Kidney (tissue), 14 donors: ENCODE measurements around the gene TMEM94. TPM values are rescaled to one million over a fixed set of nuclear protein-coding genes. Genes with fewer than 3 reads are reported as not detected.
A peak's percentile ranks its signal among the peaks of the same experiment; 100 is the strongest.
"Not testable (repeated sequence)": the region's sequence is repeated elsewhere in the genome, so short reads cannot be mapped to it uniquely, and the experiment has no call there.

Source experiments
- DNase-seq, 5 donors: peaks; one replicate each; pipeline ENCODE4 v3.0.0-alpha.2; 2013 to 2020
- FAIRE-seq: peaks from 2 replicates; lab custom pipeline; 2012; peaks lifted over from hg19 to GRCh38; lab: Jason Lieb, UNC
- H3K27ac ChIP-seq, 2 donors: one replicate each; pipeline ENCODE4 v1.7.0; 2013; ENCODE audit warnings: low read depth in 2 of 2, low read length in 2 of 2, inconsistent platforms in 1 of 2
- H3K27me3 ChIP-seq: one replicate; pipeline ENCODE4 v1.7.1; 2013; ENCODE audit warnings: low read length, inconsistent platforms; ENCODE audit not compliant: control insufficient read depth, insufficient read depth
- H3K36me3 ChIP-seq, 3 donors: one replicate each; pipeline versions ENCODE4 v1.7.0 to v1.7.1; 2013; ENCODE audit warnings: low read length in 3 of 3, control low read depth in 1 of 3, inconsistent platforms in 1 of 3; ENCODE audit not compliant: insufficient read depth in 3 of 3, control insufficient read depth in 2 of 3
- H3K4me1 ChIP-seq, 3 donors: one replicate each; pipeline versions ENCODE4 v1.7.0 to v1.7.1; 2013; ENCODE audit warnings: low read length in 3 of 3, inconsistent platforms in 1 of 3, low read depth in 1 of 3; ENCODE audit not compliant: control insufficient read depth in 2 of 3, insufficient read depth in 2 of 3
- H3K4me3 ChIP-seq, 3 donors: one replicate each; pipeline versions ENCODE4 v1.7.0 to v1.8.1; 2013; ENCODE audit warnings: low read length in 3 of 3, control low read depth in 1 of 3, inconsistent platforms in 1 of 3
- H3K9ac ChIP-seq, 3 donors: one replicate each; pipeline versions ENCODE4 v1.7.0 to v1.7.1; 2013; ENCODE audit warnings: low read length in 3 of 3, control low read depth in 1 of 3, inconsistent platforms in 1 of 3
- H3K9me3 ChIP-seq, 3 donors: one replicate each; pipeline versions ENCODE4 v1.7.0 to v1.7.1; 2013; ENCODE audit warnings: low read length in 3 of 3, control low read depth in 1 of 3, inconsistent platforms in 1 of 3; ENCODE audit not compliant: control insufficient read depth in 2 of 3, insufficient read depth in 1 of 3
- intact Hi-C: fragments of 100-400 bp; cut with DNase I; formaldehyde crosslinking; loops from one replicate; pipeline ENCODE4 v1.11.1; 2022
- polyA plus RNA-seq: library from polyadenylated mRNA; stranded (reverse); fragments of 350-450 nt; fragmentation: Illumina TruSeq; extraction: RNeasy Lipid Tissue Mini Kit (QIAGEN cat#74804); gene quantifications from one replicate; pipeline ENCODE4 v1.2.3, GENCODE V29; 2014; ENCODE audit warnings: low read depth, low replicate concordance; ENCODE audit not compliant: insufficient read depth
- total RNA-seq: library from RNA; stranded (reverse); fragmentation: NEBNext Ultra II Directional; extraction: Animal tissue kit (Norgen Biotek cat#: 25700); gene quantifications from one replicate; pipeline ENCODE4 v1.2.1, GENCODE V29; 2021
- TF ChIP-seq, protein P1 (sequence below): IDR thresholded peaks from 3 replicates; pipeline ENCODE4 v1.5.1; 2012; ENCODE audit warnings: mild to moderate bottlenecking, moderate library complexity, borderline replicate concordance; ENCODE audit not compliant: insufficient read depth; ENCODE audit errors: extremely low read depth
- donor health status: control.
- donor health status: control.
- donor health status: control.
- donor health status: control.
- donor health status: control.
- donor health status: DM: yes; HTN: yes; CAD: no.
- donor health status: Normal renal cell carcinoma (clear cell type).

TMEM94 gene
- total and polyA plus RNA-seq, 2 donors from 2014 or later = 49.6 to 82.6 TPM

- H3K27ac ChIP-seq = peak overlapping the region in 1 of 2 donors; percentile 42
- peak in 1 of 5 donors; percentile 23 for DNase-seq
- H3K36me3 ChIP-seq = no peaks in the 10 kb centered on the region
- intact Hi-C loops = loop anchor here (10.0 kb wide), 1 partner anchor 76 kb away; no protein-coding TSS in a partner anchor
- no peak for FAIRE-seq
- H3K9ac ChIP-seq = peak overlapping the region in 1 of 3 donors; percentile 1
- TF ChIP-seq, protein P1, sequence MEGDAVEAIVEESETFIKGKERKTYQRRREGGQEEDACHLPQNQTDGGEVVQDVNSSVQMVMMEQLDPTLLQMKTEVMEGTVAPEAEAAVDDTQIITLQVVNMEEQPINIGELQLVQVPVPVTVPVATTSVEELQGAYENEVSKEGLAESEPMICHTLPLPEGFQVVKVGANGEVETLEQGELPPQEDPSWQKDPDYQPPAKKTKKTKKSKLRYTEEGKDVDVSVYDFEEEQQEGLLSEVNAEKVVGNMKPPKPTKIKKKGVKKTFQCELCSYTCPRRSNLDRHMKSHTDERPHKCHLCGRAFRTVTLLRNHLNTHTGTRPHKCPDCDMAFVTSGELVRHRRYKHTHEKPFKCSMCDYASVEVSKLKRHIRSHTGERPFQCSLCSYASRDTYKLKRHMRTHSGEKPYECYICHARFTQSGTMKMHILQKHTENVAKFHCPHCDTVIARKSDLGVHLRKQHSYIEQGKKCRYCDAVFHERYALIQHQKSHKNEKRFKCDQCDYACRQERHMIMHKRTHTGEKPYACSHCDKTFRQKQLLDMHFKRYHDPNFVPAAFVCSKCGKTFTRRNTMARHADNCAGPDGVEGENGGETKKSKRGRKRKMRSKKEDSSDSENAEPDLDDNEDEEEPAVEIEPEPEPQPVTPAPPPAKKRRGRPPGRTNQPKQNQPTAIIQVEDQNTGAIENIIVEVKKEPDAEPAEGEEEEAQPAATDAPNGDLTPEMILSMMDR = no peak
- no peak overlapping the region for H3K4me3 ChIP-seq
- H3K9me3 ChIP-seq = no peaks in the 10 kb centered on the region
- peaks cover 0 to 5% (median 4%) of the 10 kb centered on the region in 3 donors for H3K4me1 ChIP-seq
- no peaks in the 10 kb centered on the region for H3K27me3 ChIP-seq
Measured at GRCh38 chr17:75428543-75429469, 27.6 kb upstream of the TMEM94 start.

DNA sequence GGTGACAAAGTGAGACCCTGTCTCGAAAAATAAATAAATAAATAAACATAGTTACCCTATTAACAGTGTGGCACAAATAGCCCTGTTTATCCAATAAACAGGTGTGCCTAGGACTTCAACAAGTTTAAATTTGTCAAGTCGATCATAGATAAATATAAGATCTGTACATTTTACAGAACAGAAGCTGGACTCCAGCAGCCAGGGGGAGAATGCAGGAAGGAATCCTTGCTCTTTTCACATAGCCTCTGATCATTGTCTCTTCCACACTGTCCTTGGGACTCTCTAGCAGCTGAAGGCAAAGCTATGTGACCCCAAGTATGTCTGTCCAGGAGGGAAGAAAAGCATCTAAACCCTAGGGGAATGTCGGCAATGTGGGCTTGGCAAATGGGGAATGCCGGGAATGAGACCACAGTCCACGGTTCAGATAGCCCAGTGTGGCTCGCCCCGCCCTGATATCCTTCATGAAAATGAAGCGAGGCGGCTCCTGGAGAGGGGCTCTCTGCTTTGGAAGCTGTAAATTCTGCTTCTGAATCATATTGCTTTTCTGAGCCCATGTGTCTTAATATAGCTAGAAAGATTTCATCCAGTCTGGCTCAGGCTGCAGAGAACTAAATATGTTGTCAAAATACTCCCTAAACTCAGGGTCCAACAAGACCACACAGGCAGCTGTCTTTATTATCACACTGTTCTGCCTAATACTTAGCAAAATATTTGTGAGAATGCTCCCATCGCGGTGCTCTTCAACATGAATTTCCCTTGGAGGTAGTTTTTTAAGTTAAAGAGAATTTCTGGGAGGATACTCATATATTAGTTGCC, 26.1 kb upstream of the TMEM94 start:
- Histone ChIP-seq H3K27ac (peak overlapping the region; percentile 13 to 30), H3K27me3 (no peaks in the 10 kb centered on the region), H3K4me1 (peaks cover 0 to 5% (median 4%) of the 10 kb centered on the region in 3 donors), H3K36me3 (no peaks in the 10 kb centered on the region), H3K9me3 (no peaks in the 10 kb centered on the region), H3K9ac (peak overlapping the region in 2 of 3 donors; percentile 19 to 44), H3K4me3 (peak overlapping the region in 1 of 3 donors; percentile 25)
- peak in 3 of 5 donors; percentile 60 to 83 (median 72) for DNase-seq
- intact Hi-C loops = no loop called here
- no peak for FAIRE-seq
- TF ChIP-seq, protein P1 = no peak

DNA sequence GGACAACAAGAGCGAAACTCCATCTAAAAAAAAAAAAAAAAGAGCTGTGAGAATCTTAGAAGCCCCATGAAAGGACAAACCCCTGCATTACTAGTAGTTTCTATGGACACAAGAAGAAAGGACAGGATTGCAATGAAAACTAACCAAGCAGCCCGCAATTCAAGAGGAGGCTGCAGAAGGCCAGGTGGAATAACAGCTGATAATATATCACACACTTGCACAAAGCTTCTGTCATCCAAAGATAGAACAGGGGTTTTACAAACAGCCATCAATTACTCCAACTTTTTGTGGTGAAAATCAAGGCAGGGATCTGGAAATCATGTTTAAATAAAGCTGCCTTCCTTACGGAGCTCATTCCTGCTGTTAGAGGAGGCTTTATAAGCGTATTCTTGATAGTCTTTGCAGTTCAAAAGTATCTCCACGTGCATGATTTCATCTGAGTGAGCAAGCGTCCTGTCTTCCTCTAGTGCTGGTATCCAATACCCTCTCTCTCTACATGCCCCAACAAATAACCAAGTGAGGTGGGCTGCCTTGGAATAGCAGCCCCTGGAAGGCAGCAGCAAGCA, 23.1 kb upstream of the TMEM94 start:
- peak in 3 of 5 donors; percentile 46 to 72 (median 54) for DNase-seq
- intact Hi-C loops = no loop called here
- H3K36me3 ChIP-seq = no peaks in the 10 kb centered on the region
- H3K4me3 ChIP-seq = no peak overlapping the region
- H3K9ac ChIP-seq = no peak overlapping the region
- peaks cover 0 to 5% (median 4%) of the 10 kb centered on the region in 3 donors for H3K4me1 ChIP-seq
- FAIRE-seq = no peak
- no peak overlapping the region for H3K27ac ChIP-seq
- TF ChIP-seq, protein P1 = no peak
- H3K27me3 ChIP-seq = no peaks in the 10 kb centered on the region
- H3K9me3 ChIP-seq = no peaks in the 10 kb centered on the region

GRCh38 chr17:75434433-75434832, 22.0 kb upstream of the TMEM94 start:
- H3K36me3 ChIP-seq, H3K4me3 ChIP-seq, FAIRE-seq, H3K9me3 ChIP-seq, H3K9ac ChIP-seq, H3K27ac ChIP-seq, H3K27me3 ChIP-seq, DNase-seq, intact Hi-C loops, H3K4me1 ChIP-seq: not testable (repeated sequence)

DNA sequence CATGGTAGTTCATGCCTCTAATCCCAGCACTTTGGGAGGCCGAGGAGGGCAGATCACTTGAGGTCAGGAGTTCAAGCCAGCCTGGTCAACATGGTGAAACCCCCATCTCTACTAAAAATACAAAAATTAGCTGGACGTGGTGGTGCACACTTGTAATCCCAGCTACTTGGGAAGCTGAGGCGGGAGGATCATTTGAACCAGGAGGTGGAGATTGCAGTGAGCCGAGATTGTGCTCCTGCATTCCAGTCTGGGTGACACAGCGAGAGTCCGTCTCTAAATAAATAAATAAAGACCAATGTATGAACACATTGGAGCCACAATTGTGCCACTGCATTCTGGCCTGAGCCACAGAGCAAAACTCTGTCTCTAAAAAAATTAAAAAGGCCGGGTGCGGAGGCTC, 19.0 kb upstream of the TMEM94 start:
- H3K27ac ChIP-seq, H3K9ac ChIP-seq, H3K27me3 ChIP-seq, DNase-seq, H3K4me3 ChIP-seq, H3K36me3 ChIP-seq, H3K4me1 ChIP-seq, FAIRE-seq, intact Hi-C loops, H3K9me3 ChIP-seq: not testable (repeated sequence)
